IMR-90 (cell line): ENCODE measurements around the gene KLHL29.

Experiments used
- BHLHE40 ChIP-seq: fragments of 150-350 bp; IDR thresholded peaks from 2 replicates; pipeline ENCODE4 v1.6.1; 2016; ENCODE audit warnings: mild to moderate bottlenecking, low read depth, low read length
- FOS ChIP-seq: fragments of 150-350 bp; IDR thresholded peaks from 2 replicates; pipeline ENCODE4 v1.6.1; 2016; ENCODE audit warnings: low read depth, low read length
- MAFK ChIP-seq: IDR thresholded peaks from 2 replicates; pipeline ENCODE4 v1.6.1; 2012; ENCODE audit warnings: low read depth, low read length, improper control_type of control experiment
- MAZ ChIP-seq: IDR thresholded peaks from 2 replicates; pipeline ENCODE4 v1.6.1; 2012; ENCODE audit warnings: low read depth, mild to moderate bottlenecking, low read length, improper control_type of control experiment, moderate library complexity, borderline replicate concordance
- MXI1 ChIP-seq: IDR thresholded peaks from 2 replicates; pipeline ENCODE4 v1.6.1; 2012; ENCODE audit warnings: low read depth, mild to moderate bottlenecking, low read length, moderate library complexity, borderline replicate concordance
- POLR2A ChIP-seq: IDR thresholded peaks from 2 replicates; pipeline ENCODE4 v1.6.1; 2012; ENCODE audit warnings: mild to moderate bottlenecking, low read depth, low read length
- RAD21 ChIP-seq: IDR thresholded peaks from 2 replicates; pipeline ENCODE4 v1.6.1; 2012; ENCODE audit warnings: low read length, improper control_type of control experiment
- RCOR1 ChIP-seq: IDR thresholded peaks from 2 replicates; pipeline ENCODE4 v1.6.1; 2012; ENCODE audit warnings: mild to moderate bottlenecking, low read length, improper control_type of control experiment; ENCODE audit not compliant: insufficient replicate concordance
- RFX5 ChIP-seq: IDR thresholded peaks from 2 replicates; pipeline ENCODE4 v1.8.0; 2012; ENCODE audit warnings: low read depth, mild to moderate bottlenecking, low read length, moderate library complexity
- SMC3 ChIP-seq: fragments of 150-350 bp; IDR thresholded peaks from 2 replicates; pipeline ENCODE4 v1.6.1; 2016; ENCODE audit warnings: low read depth, mild to moderate bottlenecking, antibody characterized with exemption, low read length, moderate library complexity
- USF2 ChIP-seq: fragments of 150-350 bp; IDR thresholded peaks from 2 replicates; pipeline ENCODE4 v1.6.1; 2017; ENCODE audit warnings: mild to moderate bottlenecking, antibody characterized with exemption, low read length, low read depth
- TF ChIP-seq, protein P1 (sequence below): conservative IDR thresholded peaks from 2 replicates; pipeline ENCODE4 v1.5.1; 2012; ENCODE audit warnings: mild to moderate bottlenecking, low read depth, low read length, improper control_type of control experiment

DNA sequence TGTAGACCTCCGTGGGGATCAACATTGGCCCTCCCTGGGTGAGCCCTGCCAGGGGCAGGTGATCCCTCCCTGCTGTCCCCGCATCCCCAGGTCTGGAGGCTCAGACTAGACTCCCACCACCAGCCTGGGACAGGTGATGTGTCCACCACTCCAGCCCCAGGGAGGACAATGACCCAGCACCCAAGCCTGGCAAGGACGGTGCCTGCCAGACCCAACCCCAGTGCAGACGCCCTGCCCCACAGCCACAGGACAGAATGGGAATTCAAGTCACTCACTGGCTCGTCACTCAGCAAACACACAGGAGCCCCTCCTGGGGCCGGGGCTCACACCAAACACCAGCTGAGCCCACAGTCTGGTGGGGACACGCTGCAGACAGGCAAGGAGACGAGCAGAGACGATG, 302.2 kb downstream of the KLHL29 start:
- TF ChIP-seq, protein P1, sequence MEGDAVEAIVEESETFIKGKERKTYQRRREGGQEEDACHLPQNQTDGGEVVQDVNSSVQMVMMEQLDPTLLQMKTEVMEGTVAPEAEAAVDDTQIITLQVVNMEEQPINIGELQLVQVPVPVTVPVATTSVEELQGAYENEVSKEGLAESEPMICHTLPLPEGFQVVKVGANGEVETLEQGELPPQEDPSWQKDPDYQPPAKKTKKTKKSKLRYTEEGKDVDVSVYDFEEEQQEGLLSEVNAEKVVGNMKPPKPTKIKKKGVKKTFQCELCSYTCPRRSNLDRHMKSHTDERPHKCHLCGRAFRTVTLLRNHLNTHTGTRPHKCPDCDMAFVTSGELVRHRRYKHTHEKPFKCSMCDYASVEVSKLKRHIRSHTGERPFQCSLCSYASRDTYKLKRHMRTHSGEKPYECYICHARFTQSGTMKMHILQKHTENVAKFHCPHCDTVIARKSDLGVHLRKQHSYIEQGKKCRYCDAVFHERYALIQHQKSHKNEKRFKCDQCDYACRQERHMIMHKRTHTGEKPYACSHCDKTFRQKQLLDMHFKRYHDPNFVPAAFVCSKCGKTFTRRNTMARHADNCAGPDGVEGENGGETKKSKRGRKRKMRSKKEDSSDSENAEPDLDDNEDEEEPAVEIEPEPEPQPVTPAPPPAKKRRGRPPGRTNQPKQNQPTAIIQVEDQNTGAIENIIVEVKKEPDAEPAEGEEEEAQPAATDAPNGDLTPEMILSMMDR = no peak
- TF ChIP-seq POLR2A (no peak), BHLHE40 (no peak), FOS (no peak), RCOR1 (no peak), RFX5 (no peak), MAZ (no peak), MAFK (no peak), MXI1 (no peak), SMC3 (no peak), USF2 (no peak), RAD21 (no peak)
